HG03159 (cell line): ENCODE measurements around the gene STN1.
A peak's percentile ranks its signal among the peaks of the same experiment; 100 is the strongest.

ENCODE experiments used
- ATAC-seq: cut with Tn5 transposase; IDR thresholded peaks from one replicate; pipeline ENCODE4 v1.9.1; 2021; ENCODE audit warnings: mild to moderate bottlenecking, moderate library complexity; ENCODE audit not compliant: unreplicated experiment

STN1 gene

GRCh38 chr10:103930449-103930848 lies 12.5 kb upstream of the STN1 start:
- ATAC-seq = no peak

DNA sequence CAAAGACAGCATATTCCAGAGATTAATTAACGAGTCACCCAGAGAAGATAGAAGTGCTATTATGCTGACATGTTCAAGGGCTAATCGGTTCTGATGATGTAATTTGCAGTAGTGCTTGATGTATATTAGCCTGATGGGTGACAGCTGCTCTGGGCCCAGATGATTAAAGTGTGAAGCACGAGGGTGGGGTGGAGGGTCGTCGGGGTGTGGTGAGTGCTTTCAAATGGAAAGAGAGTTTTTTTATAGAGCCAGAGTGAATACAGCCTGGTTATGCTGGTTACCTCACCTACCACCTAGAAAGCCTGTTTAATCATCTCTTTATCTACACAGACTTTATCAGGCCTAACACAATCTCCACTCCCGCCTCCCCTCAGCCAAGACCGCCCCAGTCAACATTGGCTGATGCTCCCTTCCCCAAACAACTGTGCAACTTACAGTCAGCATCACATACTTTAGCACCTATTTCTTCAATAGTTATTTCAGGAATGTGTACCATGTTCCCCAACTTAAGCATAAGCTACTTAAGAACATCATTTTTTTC lies 11.5 kb upstream of the STN1 start:
- ATAC-seq = no peak

GRCh38 chr10:103928784-103929183 lies 10.8 kb upstream of the STN1 start:
- no peak for ATAC-seq

DNA sequence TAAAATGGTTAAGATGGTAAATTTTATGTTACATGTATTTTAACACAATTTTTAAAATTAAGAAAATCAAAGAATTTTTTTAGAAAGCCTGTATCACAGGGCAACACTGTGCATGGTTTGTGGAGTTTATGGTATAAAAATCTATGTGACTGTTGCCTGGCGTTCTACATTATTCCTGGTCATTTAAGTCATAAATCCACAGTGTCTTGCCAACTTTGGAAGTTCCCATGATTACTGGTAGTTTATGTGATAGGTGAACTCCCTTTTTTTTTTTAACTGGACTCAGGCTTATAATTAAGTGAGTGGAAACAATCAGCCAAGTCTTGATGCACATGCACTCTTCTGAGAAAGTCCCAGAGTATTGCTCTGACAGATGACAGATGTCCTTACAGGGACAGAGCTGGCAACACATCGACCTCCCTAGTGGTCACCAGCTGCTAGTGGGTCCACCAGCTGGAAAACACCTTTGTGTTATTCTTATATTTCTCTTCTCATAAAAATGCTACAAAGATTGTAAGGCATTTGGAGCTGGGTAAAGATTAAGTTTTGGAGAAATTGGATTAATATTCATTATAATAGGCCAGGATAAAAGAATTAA lies 8.8 kb upstream of the STN1 start:
- no peak for ATAC-seq

DNA sequence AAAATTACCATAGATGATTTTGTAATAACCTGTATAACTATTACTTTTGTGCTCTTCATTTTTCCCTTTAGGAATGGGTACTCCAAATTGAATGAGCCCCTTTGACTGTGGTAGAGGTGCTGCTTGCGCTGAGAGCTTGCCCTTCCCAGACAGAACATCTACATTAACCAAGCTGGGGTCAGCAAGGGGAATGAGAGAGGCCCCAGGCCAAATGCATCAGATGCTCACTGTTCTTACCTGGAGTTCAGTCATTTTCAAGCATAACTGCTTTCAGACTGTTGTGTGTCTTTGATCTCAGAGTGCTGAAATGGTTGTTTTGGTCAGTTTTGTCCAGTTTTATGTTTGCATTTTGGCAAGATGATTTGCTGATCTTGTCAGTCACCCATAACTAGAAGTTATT lies 7.6 kb upstream of the STN1 start:
- ATAC-seq = no peak

DNA sequence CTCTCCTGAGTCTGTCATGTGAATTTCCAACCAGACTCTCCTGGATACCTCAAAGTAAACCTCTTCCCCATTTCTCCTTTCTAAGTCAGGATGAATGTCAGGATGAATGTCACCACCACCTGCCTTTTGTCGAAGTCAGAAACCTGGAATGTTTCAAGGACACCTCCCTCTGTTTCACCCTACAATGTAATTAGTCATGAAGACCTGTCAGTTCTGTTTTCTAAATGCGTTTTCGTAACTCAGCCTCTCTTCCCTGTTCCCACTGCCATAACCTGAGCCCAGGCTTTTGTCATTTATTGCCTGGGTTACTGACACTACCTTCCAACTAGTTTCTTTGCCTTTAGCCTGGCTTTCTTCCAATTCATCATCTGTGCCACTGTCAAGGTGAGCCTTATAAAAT lies 5.5 kb upstream of the STN1 start:
- ATAC-seq = no peak

DNA sequence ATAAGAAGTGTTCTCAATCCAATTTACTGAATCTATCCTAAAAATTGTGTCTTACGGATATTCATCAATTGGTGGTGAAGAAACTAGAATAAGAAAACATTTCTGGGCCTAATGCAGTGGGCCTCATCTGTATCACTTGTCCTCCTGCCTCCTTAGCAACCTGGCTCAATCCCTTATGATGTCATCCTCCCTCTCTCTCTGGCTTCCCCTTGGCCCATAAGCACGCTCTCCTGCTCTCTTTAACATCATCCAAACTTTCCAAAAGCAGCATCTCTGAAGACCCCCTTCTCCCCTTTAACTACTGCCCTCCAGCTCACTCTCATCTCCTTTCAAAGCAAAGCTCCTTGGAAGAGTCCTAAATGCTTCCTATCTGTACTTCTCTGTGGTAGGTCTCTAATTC lies 4.7 kb upstream of the STN1 start:
- ATAC-seq = no peak

GRCh38 chr10:103921750-103922195 lies 3.8 kb upstream of the STN1 start:
- no peak for ATAC-seq

DNA sequence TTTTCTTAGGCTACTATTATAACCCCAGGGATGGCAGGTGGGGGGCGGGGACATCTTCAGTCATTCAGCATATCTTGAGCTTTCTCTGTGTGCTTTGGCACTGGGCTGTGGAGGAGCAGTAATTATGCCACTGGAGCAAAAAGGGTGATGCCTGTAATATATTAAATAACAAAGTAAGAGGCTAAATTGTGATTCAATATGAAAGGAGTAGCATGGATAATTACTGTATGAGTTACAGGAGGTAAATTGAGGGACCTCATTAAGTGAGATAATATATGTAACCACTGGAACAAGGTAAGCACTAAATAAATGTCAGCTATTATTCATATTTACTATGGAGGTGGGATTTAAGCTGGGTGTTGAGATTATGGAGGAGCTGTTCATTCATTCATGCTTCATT lies 3.3 kb upstream of the STN1 start:
- no peak for ATAC-seq

GRCh38 chr10:103919648-103920025 lies 1.7 kb upstream of the STN1 start:
- ATAC-seq = no peak

GRCh38 chr10:103917302-103918052 lies 507 bp downstream of the STN1 start:
- peak; percentile 9 for ATAC-seq

GRCh38 chr10:103916876-103917275 lies 1.1 kb downstream of the STN1 start:
- no peak for ATAC-seq

- no peak for ATAC-seq
These were observed 1.7 kb downstream of the STN1 start for GRCh38 chr10:103916254-103916653.

DNA sequence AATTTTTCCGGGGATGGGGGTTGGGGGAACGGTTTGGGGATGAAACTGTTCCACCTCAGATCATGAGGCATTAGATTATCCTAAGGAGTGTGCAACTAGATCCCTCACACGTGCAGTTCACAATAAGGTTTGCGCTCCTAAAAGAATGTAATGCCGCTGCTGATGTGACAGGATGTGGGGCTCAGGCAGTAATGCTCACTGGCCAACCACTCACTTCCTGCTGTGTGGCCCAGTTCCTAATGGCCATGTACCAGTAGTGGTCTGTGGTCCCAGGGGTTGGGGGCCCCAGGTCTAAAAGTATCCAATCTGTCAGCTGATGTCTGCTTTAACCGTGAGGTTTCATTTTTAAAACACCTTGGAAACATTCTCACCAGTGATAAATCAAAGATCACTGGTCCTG lies 2.2 kb downstream of the STN1 start:
- no peak for ATAC-seq

GRCh38 chr10:103912759-103913158 lies 5.2 kb downstream of the STN1 start:
- no peak for ATAC-seq

GRCh38 chr10:103911021-103911459 lies 6.9 kb downstream of the STN1 start:
- no peak for ATAC-seq

DNA sequence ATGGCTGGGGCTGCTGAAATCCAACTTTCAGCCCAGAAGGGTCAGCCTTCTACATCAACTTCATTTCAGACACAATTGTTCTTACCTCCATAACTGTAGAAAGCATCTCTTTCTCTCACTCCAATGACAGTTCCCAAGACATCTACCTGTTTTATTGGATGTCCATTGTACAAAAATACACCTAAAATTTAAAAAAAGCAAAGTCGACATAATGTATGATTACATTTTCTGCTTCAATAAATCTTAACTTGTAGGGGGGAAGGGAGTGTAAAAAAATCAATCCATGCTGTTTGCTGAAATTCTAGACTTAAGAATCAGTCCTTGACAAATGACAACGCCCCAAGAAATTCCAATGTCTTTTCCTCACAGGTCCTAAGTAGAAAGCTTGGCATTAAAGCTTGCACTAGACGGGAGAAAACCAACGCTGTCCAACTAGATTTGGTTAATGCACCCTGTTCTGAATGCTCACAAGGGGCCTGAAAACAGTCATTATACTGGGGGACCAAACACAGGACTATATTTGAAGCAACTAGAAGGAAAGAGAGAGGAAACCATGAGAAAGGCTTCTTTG lies 7.5 kb downstream of the STN1 start:
- no peak for ATAC-seq

DNA sequence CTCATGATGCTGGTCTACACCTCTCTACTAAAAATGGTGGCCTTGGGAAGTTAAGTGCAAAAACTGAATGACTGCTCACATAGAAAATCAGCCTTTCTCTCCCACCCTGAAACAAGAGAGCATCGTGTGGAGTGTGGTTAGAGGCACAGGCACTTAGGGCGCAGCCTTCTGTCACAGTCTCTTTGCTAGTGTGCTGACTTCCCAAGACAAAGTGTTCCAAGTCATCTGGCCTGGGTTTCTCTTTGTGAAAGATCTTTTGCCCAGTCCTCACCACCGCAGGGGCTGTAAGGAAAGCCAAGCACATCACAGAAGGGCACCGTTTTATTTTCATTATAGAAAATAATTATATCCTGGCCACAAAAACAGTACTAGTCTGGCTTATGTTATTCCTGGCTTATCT lies 12.5 kb downstream of the STN1 start:
- ATAC-seq = no peak

DNA sequence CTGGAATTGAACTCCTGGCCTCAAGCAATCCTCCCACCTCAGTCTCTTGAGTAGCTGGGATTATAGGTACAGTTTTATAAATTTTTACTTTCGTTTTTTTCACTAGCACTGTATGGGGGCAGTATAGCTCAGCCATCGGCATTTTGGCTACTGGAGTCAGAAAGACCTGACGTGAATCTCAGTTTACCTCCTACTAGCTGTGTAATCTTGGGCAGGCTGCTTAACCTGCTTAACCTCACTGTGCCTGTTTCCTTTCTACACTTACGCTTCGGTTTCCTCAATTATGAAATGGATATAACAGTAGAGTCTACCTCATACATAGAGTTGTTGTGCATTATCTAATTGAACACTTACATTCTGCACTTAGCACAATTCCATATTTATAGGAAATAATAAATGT lies 16.7 kb downstream of the STN1 start:
- ATAC-seq = no peak

DNA sequence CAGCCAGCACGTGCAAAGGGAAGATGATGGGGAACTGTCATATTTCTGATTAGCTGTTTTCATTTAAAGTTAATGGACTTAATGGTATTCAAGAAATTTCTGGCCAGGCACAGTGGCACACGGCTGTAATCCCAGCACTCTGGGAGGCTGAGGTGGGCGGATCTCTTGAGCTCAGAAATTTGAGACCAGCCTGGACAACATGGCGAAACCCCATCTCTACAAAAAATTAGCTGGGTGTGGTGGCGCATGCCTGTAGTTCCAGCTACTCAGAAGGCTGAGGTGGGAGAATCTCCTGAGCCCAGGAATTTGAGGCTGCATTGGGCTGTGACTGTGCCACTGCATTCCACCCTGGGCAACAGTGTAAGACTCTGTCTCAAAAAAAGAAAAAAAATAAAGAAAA lies 18.7 kb downstream of the STN1 start:
- no peak for ATAC-seq

DNA sequence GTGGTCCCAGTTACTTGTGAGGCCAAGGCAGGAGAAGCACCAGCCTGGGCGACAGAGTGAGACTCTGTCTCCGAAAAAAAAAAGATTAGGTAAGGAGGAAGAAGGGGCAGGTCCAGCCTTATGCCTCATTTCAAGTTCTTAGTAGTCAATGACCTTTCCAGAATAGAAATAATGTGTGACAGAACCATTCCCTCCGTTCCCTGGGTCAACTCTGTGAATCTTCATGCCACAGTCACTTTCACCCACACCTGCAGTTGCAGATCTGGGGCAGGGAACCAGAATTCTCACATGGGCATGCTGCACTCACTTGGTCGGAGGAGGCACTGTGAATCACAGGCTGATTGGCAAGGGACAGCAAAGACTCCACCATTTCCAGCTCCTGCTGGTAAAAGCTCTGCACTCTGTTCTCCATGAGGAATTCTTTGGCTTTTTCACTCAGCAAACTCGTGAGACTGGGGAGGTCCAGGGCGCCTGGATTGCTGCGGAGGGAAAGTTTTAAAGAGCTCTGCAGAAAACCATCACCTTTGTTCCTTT lies 20.7 kb downstream of the STN1 start:
- ATAC-seq = no peak

- ATAC-seq = no peak
These were observed 21.8 kb downstream of the STN1 start for GRCh38 chr10:103896225-103896624.
